Body of pancreas (tissue), 4 donors: Measurements from ENCODE around the gene RAI1.

Experiments used
- CTCF ChIP-seq, 7 experiments: fragments of 450-650 bp in 4 of 7; fragments of 200-600 bp in 3 of 7; sonication (generic) in 3 of 7; IDR thresholded peaks; one replicate each; pipeline ENCODE4 v1.5.1; 2016 to 2019; ENCODE audit warnings: antibody characterized with exemption in 7 of 7
- POLR2A ChIP-seq, 3 donors: fragments of 450-650 bp; IDR thresholded peaks; one replicate each; pipeline ENCODE4 v1.6.1; 2016; ENCODE audit warnings: antibody characterized with exemption in 3 of 3, mild to moderate bottlenecking in 2 of 3

- TF ChIP-seq POLR2A (IDR thresholded peaks at IDR 0.05) (no peak), CTCF (IDR thresholded peaks at IDR 0.05) (no peak)
Measured at GRCh38 chr17:17792037-17792550, 110.8 kb downstream of the RAI1 start.
